ENCODE results near the gene PIK3R2. TPM values are rescaled to one million over a fixed set of nuclear protein-coding genes. Genes with fewer than 3 reads are reported as not detected.

Gene PIK3R2
- total and polyA plus RNA-seq, 2 of the 13 experiments (the other 11 are each of a cell fraction or from before 2014, with no cell fraction given): 18.6 to 25.3 TPM

DNA sequence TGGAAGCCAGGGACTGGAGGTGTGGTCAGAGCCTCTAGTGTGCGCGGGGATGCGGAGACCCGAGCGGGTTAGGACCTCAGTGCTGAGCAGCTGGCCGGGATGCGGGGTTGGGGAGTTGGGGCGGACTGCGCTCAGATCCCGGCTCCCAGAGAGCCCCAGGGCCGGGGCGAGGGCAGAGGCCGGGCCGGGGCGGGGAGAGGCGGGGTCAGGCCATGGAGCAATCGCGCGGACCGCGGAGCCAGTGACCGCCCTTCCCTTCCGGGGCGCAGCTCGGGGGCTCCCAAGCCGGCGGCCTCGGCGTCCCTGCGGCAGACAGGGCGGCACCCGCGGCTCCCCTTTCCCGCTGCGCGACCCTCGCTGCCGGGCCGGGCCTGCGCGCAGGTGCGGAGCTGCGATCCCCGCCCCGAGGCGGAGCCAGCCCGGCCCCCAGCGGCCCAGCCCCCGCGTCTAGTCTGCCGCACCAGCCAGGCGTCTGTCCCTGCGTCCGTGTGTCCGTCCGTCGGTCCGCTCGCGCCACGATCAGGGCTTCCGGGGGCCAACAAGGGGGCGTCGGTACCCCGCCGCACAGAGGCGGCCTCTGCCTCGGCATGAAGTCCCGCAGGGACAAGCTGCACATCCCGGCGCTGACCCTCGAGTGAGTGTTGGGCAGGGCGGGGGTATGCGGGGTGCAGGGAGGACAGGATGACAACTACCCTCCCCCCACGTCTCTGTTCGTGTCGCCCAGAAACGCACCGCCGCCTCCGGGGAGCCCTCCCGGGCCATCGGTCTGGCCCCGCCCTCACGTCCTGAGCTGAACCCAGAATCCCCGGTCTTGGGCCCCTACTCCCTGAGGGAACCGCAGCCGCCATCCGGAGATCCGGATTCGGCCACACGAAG, 43.0 kb upstream of the PIK3R2 start (continued):
- no peak for TF ChIP-seq ZNF280B (CRISPR knock-in tag; IDR thresholded peaks at IDR 0.05; ENCODE audit: borderline replicate concordance)
- TF ChIP-seq EED (CRISPR knock-in tag; IDR thresholded peaks at IDR 0.05): no peak
- TF ChIP-seq ZNF234 (CRISPR knock-in tag; conservative IDR thresholded peaks at IDR 0.05): no peak
- 0 out of 2 replicates have a peak, but pooled peaks have one; percentile 13 for TF ChIP-seq PAX8 (CRISPR knock-in tag; IDR thresholded peaks at IDR 0.05; ENCODE audit: borderline replicate concordance)
- TF ChIP-seq ZNF224 (CRISPR knock-in tag; IDR thresholded peaks at IDR 0.05): no peak
- TF ChIP-seq U2AF2 (IDR thresholded peaks at IDR 0.05; ENCODE audit: low read depth, low read length): no peak
- TF ChIP-seq IRX3 (CRISPR knock-in tag; IDR thresholded peaks at IDR 0.05; ENCODE audit: borderline replicate concordance, low read depth): 0 out of 2 replicates have a peak, but pooled peaks have one; percentile 64
- no peak for TF ChIP-seq HNF4A (CRISPR knock-in tag; IDR thresholded peaks at IDR 0.05)
- TF ChIP-seq, protein P1, sequence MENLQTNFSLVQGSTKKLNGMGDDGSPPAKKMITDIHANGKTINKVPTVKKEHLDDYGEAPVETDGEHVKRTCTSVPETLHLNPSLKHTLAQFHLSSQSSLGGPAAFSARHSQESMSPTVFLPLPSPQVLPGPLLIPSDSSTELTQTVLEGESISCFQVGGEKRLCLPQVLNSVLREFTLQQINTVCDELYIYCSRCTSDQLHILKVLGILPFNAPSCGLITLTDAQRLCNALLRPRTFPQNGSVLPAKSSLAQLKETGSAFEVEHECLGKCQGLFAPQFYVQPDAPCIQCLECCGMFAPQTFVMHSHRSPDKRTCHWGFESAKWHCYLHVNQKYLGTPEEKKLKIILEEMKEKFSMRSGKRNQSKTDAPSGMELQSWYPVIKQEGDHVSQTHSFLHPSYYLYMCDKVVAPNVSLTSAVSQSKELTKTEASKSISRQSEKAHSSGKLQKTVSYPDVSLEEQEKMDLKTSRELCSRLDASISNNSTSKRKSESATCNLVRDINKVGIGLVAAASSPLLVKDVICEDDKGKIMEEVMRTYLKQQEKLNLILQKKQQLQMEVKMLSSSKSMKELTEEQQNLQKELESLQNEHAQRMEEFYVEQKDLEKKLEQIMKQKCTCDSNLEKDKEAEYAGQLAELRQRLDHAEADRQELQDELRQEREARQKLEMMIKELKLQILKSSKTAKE (CRISPR knock-in tag; IDR thresholded peaks at IDR 0.05; ENCODE audit: borderline replicate concordance): no peak; the same call in 1 of the 2 replicates
- peak; percentile 8; the same call in 1 of the 2 replicates for TF ChIP-seq ZNF446 (CRISPR knock-in tag; IDR thresholded peaks at IDR 0.05)
- TF ChIP-seq ZNF550 (CRISPR knock-in tag; IDR thresholded peaks at IDR 0.05; ENCODE audit: borderline replicate concordance): no peak
- TF ChIP-seq ZNF788 (CRISPR knock-in tag; IDR thresholded peaks at IDR 0.05; ENCODE audit: borderline replicate concordance): no peak
- TF ChIP-seq ZNF563 (CRISPR knock-in tag; IDR thresholded peaks at IDR 0.05): peak; percentile 64; the same call in 1 of the 2 replicates
- TF ChIP-seq ZNF296 (CRISPR knock-in tag; conservative IDR thresholded peaks at IDR 0.05): no peak
- no peak for TF ChIP-seq ZNF766 (CRISPR knock-in tag; IDR thresholded peaks at IDR 0.05; ENCODE audit: borderline replicate concordance)
- peak; percentile 81 for TF ChIP-seq ZFP36 (IDR thresholded peaks at IDR 0.05; ENCODE audit: borderline replicate concordance, low read depth, low read length, partially characterized antibody)
- TF ChIP-seq ZSCAN22 (CRISPR knock-in tag; IDR thresholded peaks at IDR 0.05): no peak
- no peak for TF ChIP-seq RFX1 (IDR thresholded peaks at IDR 0.05)
- TF ChIP-seq HNRNPUL1 (IDR thresholded peaks at IDR 0.05; ENCODE audit: low read depth, low read length): no peak
- TF ChIP-seq, protein P2, sequence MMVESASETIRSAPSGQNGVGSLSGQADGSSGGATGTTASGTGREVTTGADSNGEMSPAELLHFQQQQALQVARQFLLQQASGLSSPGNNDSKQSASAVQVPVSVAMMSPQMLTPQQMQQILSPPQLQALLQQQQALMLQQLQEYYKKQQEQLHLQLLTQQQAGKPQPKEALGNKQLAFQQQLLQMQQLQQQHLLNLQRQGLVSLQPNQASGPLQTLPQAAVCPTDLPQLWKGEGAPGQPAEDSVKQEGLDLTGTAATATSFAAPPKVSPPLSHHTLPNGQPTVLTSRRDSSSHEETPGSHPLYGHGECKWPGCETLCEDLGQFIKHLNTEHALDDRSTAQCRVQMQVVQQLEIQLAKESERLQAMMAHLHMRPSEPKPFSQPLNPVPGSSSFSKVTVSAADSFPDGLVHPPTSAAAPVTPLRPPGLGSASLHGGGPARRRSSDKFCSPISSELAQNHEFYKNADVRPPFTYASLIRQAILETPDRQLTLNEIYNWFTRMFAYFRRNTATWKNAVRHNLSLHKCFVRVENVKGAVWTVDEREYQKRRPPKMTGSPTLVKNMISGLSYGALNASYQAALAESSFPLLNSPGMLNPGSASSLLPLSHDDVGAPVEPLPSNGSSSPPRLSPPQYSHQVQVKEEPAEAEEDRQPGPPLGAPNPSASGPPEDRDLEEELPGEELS (CRISPR knock-in tag; IDR thresholded peaks at IDR 0.05): no peak
- no peak for TF ChIP-seq MATR3 (CRISPR knock-in tag; IDR thresholded peaks at IDR 0.05)
- TF ChIP-seq FOSL1 (CRISPR knock-in tag; IDR thresholded peaks at IDR 0.05; ENCODE audit: borderline replicate concordance): no peak
- TF ChIP-seq ZNF382 (CRISPR knock-in tag; IDR thresholded peaks at IDR 0.05; ENCODE audit: borderline replicate concordance): no peak
- TF ChIP-seq ZNF484 (CRISPR knock-in tag; IDR thresholded peaks at IDR 0.05; ENCODE audit: borderline replicate concordance, low read depth): no peak
- TF ChIP-seq NFE2 (CRISPR knock-in tag; IDR thresholded peaks at IDR 0.05): no peak
